Stimulated activated naive CD4-positive, alpha-beta T cell (primary cell): ENCODE results near the gene SLC9A6.

Source experiments
- DNase-seq, 6 experiments: peaks; one replicate each; lab custom pipeline; 2025; lab: John Stamatoyannopoulos, UW

SLC9A6 gene

DNA sequence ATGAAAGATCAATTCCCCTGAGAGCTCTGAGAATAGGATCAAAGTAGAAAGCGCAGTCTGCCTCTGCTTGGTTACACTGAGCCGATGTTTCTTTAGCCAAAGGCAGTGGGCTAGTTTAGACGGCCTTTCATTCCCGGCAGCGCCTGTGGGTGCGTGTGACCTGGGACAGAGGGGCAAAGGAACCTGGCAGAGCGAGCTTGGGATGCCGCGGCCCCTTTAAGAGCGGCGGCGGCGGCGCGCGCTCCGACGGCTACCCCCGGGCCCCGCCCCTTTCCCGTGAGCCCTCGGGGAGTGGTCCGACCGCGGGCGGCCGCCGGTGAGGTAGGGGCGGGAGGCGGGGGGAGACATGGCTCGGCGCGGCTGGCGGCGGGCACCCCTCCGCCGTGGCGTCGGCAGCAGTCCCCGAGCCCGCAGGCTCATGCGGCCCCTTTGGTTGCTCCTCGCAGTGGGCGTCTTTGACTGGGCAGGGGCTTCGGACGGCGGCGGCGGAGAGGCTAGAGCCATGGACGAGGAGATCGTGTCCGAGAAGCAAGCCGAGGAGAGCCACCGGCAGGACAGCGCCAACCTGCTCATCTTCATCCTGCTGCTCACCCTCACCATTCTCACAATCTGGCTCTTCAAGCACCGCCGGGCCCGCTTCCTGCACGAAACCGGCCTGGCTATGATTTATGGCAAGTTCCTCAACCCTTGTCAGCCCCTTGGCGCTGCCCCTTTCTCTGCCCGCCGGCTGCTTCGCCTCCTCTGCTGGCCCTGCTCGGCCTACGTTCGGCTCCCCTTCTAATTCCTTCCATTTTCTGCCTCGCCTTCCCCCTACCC, at the start of gene SLC9A6:
TSS of gene SLC9A6 (plus strand) at position 279 of the 816 bp plus-strand sequence. CDS start at position 503, 224 bp downstream.
- DNase-seq: peak; percentile 34 to 63 (median 48)

- no peak for DNase-seq
Observed at GRCh38 chrX:135944486-135944885, 40.7 kb upstream of the SLC9A6 start.

GRCh38 chrX:135951291-135951690, 33.9 kb upstream of the SLC9A6 start:
- DNase-seq: no peak

DNA sequence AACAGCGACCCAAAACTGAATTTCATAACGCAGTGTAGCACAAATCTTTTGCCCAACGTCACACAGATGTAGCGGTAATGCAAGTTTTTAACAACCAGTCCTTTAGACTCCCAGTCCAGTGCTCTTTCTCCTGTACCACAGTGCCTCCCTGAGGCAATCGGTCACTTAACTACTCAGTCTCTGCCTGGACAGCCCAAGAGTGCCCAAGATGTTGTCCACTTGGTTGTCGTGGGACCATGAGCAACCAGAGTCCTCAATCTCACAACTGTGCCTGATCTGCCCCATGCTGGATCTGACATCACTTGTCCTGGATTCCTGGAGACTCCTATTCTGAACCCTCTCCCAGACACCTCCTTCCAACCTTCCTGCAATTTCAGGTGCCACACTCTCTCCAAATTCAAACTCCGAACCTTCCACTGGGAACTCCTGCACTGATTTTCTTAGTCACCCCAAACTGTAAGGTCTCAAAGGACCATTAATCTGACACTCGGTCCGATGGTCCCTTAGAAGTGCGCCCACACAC, 12.1 kb upstream of the SLC9A6 start:
- DNase-seq: no peak

DNA sequence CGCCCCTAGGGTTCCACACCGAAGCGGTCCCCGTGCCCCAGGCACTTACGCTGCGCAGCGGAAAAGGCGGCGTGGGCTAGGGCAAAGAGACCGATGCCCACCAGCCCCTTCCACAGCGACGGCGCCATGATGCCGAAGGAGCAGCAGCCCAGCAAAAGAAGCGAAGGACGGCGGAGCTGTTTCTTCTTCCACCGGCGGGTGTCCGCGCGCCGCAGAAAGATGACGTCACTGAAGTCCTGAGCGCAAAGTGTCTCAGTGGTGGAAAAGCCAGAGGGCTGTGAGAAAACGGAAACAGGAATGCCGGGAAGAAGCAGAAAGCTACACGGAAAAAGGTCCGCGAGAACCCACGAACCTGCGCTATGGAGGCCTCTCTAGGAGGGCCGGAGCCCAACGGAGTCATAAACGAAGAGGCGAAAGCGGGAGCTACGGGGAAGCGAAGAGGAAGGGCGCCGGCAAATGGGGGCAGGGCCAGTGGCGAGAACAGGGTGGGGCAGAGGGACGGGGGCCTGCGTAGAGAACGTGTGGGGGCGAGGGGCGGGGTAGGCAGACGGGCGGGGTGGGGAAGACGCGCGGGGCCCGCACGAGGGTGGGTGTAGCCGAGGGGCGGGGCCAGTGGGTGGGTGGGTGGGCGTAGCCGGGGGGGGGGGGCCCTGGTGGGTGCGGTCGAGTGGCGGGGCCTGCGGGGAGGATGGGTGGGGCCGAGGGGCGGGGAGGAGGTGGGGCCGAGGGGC, 11.5 kb upstream of the SLC9A6 start, which contains the start of gene MMGT1:
TSS of gene MMGT1 (minus strand) at position 441 of the 731 bp plus-strand sequence. CDS start at position 128, 313 bp downstream.
- peak; percentile 78 to 91 (median 82) for DNase-seq

- peak; percentile 66 to 91 (median 82) for DNase-seq
Observed at GRCh38 chrX:135974279-135974856, 10.9 kb upstream of the SLC9A6 start.

GRCh38 chrX:135975421-135975820, 9.8 kb upstream of the SLC9A6 start:
- DNase-seq: no peak

DNA sequence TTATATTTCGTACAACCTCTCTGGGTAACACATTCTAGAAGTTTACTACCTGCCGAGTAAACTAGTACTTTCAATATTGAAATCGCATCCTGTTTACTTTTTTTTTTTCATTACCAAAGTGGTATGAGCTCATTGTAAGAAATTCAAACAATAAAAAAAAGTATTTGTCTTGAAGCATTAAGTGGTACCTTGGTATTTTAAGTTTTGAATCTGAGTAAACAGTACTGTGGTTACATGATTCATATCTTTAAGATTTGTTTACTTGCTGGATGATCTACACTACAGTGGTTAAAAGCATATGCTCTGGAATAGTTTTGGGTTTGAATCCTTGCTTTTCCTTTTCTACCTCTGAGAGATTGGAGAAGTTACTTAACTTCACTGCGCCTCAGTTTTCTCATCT, 7.6 kb upstream of the SLC9A6 start:
- DNase-seq: no peak

DNA sequence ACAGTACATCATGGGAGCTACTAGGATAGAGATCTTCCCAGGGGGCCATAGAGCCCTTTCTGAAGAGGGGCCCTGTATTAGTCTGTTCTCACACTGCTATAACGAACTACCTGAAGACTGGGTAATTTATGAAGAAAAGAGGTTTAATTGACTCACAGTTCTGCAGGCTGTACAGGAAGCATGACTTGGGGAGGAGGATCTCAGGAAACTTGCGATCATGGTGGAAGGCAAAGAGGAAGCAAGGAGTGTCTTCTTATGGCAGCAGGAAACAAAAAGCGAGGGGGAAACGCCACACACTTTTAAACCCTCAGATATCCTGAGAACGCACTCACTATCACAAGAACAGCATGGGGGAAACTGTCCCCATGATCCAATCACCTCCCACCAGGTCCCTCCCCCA, 4.2 kb upstream of the SLC9A6 start:
- no peak for DNase-seq

- DNase-seq: no peak
Observed at GRCh38 chrX:135981668-135982067, 3.6 kb upstream of the SLC9A6 start.

- no peak for DNase-seq
Observed at GRCh38 chrX:135982860-135983259, 2.4 kb upstream of the SLC9A6 start.

DNA sequence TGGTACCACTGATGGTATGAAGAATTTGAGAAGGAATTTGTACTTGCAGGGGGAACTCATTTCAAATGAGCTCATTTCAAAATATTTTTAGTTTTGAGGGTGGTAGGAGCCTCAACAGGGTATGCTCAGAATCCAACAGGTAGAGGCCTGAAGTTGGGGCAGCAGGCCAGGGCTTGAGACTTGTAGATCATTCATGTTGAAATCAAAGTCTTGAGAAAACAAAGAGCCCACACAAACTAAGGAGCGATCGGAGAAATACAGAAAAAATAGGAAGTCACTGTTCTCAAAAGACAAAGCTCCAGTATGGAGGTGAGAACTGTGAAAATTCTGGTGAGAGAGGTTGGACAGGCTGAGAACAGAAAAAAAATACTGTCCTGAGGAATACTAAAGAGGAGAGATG, 979 bp upstream of the SLC9A6 start:
- no peak for DNase-seq

DNA sequence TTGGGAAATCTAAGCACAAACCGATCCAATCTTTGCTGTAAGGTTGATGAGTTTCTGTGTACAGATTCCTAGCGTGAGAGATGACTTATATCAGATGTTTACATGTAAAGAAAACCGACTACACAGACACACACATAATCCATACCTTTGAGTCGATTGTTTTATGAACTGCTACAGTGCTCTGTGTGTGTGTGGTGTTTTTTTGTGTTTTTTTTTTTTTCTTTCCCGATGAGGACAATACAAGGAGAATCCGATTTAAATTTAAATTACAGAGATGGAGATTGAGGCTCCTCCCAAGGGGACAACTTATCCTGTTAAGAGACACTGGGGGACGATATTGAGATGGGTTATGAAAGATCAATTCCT, 461 bp upstream of the SLC9A6 start:
- DNase-seq: no peak

DNA sequence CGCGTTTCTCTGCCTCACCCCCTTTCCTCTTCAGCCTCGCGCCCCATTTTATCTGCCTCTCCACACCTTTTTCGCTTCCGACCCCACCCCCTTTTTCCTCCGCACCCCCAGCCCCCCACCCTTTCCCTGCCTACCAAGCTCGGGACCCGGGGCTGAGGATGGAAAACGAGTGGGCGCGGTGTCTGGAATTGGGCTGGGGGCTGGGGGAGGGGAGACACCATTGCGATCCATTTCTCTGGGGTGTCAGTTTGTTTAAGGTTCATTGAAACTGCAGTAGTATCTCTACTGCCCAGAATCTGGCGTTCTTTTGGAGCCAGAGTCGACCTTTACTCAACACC, 707 bp downstream of the SLC9A6 start:
- peak in 1 of 6 experiments; percentile 19 for DNase-seq

DNA sequence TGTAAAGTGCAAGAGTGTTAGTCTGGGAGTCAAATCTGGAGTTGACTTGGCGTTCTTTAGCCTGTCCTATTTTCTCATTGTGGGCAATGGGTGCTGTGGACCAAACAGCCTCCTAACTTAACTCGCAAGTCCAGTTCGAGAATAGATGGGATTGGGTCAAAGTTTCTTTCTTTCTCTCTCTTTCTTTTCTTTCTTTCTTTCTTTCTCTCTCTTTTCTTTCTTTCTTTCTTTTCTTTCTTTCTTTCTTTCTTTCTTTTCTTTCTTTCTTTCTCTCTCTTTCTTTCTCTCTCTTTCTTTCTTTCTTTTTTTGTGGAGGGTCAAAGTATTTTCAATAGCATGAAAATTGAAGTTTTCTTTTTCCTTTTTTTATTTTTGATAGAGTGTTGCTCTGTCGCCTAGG, 3.0 kb downstream of the SLC9A6 start:
- no peak for DNase-seq

GRCh38 chrX:136015016-136015415, 29.8 kb downstream of the SLC9A6 start:
- DNase-seq: no peak

DNA sequence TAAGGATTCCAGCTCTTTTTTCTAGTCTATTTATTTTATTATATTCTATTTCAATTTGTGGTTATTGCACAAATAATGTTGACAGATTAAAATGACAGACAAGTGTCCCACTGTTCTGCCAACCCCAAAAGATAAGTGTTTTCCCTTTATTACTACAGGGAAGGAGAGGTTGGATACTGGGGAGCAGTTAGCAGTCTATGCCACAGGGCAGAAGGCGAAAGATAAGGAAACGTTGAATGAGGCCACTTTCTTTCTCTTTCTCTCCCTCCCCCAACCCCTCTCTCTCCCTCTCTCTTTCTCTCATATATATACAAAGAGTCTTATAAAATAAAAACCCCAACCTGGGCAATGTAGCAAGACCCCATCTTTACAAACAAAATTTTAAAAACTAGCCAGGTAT, 31.6 kb downstream of the SLC9A6 start:
- no peak for DNase-seq

- no peak for DNase-seq
Observed at GRCh38 chrX:136019226-136019625, 34.0 kb downstream of the SLC9A6 start.

DNA sequence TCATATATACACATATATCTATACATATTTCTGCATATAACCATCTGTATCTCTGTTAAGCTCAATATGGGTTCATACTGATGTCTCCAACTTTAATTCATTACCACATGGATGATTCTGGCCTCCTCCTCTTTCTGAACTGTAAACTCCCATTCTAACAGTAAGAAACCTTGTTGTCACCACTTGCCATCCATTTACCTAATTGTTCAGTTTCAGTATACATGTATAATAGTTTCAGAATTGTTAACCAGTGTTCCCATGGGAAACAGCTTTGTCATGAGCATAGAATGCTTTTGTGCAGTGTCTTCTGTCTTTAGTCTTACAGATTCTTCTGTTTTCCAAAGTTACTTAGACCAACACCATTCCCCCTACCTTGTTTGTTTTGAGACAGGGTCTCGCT, 35.9 kb downstream of the SLC9A6 start:
- DNase-seq: no peak

DNA sequence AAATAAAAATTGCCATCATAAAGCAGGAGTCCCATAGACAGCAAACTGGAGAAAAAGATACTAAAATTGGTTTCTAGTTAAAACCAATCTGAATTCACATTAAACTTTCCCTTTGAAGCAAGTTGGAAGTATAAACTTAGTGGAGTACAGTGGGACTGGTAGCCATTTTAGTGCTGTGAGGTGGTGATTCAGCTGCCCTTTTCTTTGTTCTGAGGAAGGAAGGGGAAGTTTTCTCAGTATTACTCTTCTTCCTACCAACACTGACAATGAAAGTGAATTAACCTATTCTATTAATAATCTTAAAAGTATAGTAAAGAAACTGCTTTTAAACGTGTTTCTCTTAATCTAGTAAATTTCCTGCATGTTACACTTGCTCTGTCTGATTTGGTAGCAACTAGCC, 36.7 kb downstream of the SLC9A6 start:
- no peak for DNase-seq

DNA sequence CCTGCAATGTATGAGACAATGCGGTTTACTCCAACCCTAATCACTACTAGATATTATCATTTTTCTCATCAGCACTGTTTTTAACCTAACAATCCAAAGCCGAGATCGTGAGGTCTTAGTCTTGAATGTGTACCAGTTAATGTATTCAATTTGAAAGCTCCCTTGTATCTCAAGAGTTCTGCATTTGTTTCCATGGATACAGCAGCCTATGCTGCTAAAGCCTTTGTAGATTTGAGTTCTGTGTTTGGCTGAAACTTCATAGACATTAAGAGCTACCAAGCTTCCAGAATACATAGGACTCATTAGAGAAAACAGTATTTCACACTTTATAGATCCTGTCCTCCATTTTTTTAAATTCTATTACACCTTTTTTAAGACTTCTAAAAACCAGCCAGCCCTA, 39.9 kb downstream of the SLC9A6 start:
- no peak for DNase-seq

GRCh38 chrX:136028383-136028984, 43.2 kb downstream of the SLC9A6 start:
- peak in 3 of 6 experiments; percentile 10 to 53 (median 52) for DNase-seq
